Nephron progenitor cell (in vitro differentiated cells): ENCODE results near the gene PREX1.
A peak's percentile ranks its signal among the peaks of the same experiment; 100 is the strongest.

Source experiments
- DNase-seq: peaks from one replicate; pipeline ENCODE4 v3.0.0; 2021
- H3K27ac Mint-ChIP-seq: 2 replicates; pipeline ENCODE4 v1.8.0; 2021; ENCODE audit warnings: mild to moderate bottlenecking, moderate library complexity, mixed read lengths
- H3K27me3 Mint-ChIP-seq: 2 replicates; pipeline ENCODE4 v1.8.0; 2021; ENCODE audit warnings: mild to moderate bottlenecking, low read depth, mixed read lengths; ENCODE audit not compliant: poor library complexity
- H3K36me3 Mint-ChIP-seq: 2 replicates; pipeline ENCODE4 v1.8.0; 2021; ENCODE audit warnings: low read depth, mixed read lengths
- H3K4me1 Mint-ChIP-seq: 2 replicates; pipeline ENCODE4 v1.8.0; 2021; ENCODE audit warnings: mixed read lengths
- H3K4me3 Mint-ChIP-seq: 2 replicates; pipeline ENCODE4 v1.8.0; 2021; ENCODE audit warnings: mild to moderate bottlenecking, moderate library complexity, mixed read lengths
- H3K9me3 Mint-ChIP-seq: 2 replicates; pipeline ENCODE4 v1.8.0; 2021; ENCODE audit warnings: mild to moderate bottlenecking, moderate library complexity, mixed read lengths
- TF ChIP-seq, protein P1 (sequence below): fragments of 200-600 bp; sonication (generic); IDR thresholded peaks from 2 replicates; pipeline ENCODE4 v1.5.0; 2021; ENCODE audit warnings: antibody characterized with exemption

PREX1 gene

DNA sequence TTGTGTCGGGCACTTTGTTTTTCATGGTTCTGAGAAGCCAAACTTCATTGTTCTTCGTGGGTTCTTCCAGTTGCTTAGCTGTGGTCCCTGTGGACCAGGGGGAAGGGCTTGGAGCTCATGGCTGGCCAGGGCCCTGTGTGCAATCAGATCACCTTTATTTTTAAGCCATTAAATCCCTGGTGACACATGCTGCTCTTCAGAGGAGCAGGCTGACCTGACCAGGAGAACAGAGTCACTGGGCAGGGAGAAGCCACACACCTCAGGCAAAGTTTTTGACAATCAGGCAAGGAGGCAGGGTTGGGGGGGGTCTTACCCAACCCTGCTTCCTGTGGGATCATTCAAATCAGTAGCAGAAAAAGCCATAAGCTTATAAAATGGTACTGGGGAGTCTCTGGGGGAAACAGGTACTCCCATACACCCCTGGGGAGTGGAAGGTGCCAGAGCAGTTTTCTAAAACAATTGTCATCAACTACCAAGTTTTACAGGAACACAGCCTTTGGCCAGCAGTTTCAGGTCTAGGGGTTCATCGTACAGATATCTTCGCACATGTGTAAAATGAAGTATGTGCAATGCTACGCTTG lies 37.0 kb upstream of the PREX1 start:
- Mint-ChIP-seq H3K27ac (peak overlapping the region; percentile 83), H3K4me3 (no peak overlapping the region), H3K27me3 (peaks cover 17% of the 10 kb centered on the region), H3K4me1 (peaks cover 10% of the 10 kb centered on the region), H3K9me3 (no peaks in the 10 kb centered on the region), H3K36me3 (no peaks in the 10 kb centered on the region)
- no peak for DNase-seq
- TF ChIP-seq, protein P1, sequence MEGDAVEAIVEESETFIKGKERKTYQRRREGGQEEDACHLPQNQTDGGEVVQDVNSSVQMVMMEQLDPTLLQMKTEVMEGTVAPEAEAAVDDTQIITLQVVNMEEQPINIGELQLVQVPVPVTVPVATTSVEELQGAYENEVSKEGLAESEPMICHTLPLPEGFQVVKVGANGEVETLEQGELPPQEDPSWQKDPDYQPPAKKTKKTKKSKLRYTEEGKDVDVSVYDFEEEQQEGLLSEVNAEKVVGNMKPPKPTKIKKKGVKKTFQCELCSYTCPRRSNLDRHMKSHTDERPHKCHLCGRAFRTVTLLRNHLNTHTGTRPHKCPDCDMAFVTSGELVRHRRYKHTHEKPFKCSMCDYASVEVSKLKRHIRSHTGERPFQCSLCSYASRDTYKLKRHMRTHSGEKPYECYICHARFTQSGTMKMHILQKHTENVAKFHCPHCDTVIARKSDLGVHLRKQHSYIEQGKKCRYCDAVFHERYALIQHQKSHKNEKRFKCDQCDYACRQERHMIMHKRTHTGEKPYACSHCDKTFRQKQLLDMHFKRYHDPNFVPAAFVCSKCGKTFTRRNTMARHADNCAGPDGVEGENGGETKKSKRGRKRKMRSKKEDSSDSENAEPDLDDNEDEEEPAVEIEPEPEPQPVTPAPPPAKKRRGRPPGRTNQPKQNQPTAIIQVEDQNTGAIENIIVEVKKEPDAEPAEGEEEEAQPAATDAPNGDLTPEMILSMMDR, result no peak

DNA sequence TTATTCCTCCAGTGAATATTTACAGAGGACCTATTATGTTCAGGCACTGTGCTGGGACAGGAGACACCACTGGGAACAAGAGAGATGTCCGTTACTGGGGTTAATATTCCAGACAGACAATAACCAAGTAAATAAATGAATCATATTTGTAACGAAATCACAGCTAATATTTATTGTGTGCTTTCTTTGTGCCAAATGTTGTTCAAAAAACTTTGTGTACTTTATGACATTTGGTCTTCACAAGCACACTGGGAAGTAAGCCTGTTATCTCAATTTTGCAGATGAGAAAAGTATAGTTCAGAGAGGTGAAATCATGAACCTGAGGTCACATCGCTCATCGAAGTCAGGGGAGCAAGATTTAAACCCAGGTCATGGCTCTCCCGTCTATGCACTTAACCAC lies 36.5 kb upstream of the PREX1 start:
- TF ChIP-seq, protein P1, result no peak
- Mint-ChIP-seq H3K27me3 (peaks cover 17% of the 10 kb centered on the region), H3K36me3 (no peaks in the 10 kb centered on the region)

DNA sequence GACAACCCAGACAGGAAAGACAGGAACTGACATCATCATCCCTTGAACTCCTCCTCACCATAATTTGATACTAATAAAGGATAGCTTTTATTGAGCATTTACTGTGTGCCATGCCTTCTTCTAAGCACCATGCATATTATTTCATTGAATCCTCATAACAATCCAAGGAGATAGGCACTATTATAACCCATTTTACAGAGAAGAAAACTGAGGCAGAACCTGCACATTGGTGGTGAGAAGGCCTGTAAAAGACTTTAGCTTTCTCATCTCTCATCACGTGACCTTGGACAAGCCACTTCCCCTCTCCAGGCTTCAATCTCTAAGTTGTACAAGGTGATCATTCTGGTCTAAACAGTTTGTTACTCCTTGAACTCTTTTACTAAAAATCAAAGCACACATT lies 34.5 kb upstream of the PREX1 start:
- peaks cover 19% of the 10 kb centered on the region for H3K4me1 Mint-ChIP-seq
- no peak overlapping the region for H3K4me3 Mint-ChIP-seq
- no peaks in the 10 kb centered on the region for H3K36me3 Mint-ChIP-seq
- H3K27me3 Mint-ChIP-seq, result peaks cover 11% of the 10 kb centered on the region
- DNase-seq, result no peak
- no peak overlapping the region for H3K27ac Mint-ChIP-seq
- TF ChIP-seq, protein P1, result no peak
- no peaks in the 10 kb centered on the region for H3K9me3 Mint-ChIP-seq

More for the DNA sequence above, 36.5 kb upstream of the PREX1 start:
- Mint-ChIP-seq H3K4me3 (no peak overlapping the region), H3K4me1 (peaks cover 10% of the 10 kb centered on the region), H3K27ac (no peak overlapping the region), H3K9me3 (no peaks in the 10 kb centered on the region)
- no peak for DNase-seq

GRCh38 chr20:48861444-48861843 lies 33.6 kb upstream of the PREX1 start:
- TF ChIP-seq, protein P1, result no peak
- Mint-ChIP-seq H3K4me1 (peaks cover 19% of the 10 kb centered on the region), H3K27ac (no peak overlapping the region), H3K4me3 (no peak overlapping the region), H3K27me3 (peaks cover 3% of the 10 kb centered on the region), H3K9me3 (no peaks in the 10 kb centered on the region), H3K36me3 (no peaks in the 10 kb centered on the region)
- no peak for DNase-seq

DNA sequence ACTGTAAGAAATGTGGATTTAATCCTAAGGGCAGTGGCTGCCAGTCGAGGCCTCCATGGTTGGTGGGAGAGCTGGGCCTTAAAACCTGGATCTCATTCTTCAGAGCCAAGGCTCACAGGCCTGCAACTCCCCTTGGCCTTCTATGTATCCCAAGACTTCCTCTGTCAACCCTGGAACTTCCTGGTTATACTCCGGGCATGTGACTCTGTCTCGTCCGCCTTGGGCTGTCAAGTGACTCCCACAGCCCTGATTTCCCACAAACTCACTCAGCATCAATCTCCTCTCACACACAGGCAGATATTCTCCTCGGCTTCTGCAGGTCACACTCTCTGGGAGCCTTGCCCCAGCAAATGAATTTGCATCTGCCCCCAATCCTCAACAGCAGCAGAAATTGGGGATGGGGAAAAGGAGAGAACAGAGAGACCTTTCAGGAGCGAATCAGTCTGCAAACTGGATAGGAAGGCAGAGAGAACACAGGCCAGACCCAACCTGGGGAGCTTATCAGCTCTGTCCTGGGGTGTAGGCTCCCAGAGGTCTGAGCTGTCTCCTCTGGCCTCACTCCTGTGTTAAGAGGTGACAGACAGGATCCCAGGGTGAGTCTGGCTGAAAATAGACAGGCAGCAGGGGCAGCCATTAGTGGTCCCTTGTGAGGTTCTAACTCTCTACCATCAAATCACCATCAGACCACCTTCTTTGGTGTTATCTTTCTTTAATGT lies 30.4 kb upstream of the PREX1 start:
- H3K4me1 Mint-ChIP-seq, result peaks cover 34% of the 10 kb centered on the region
- peak overlapping the region; percentile 77 for H3K27ac Mint-ChIP-seq
- H3K9me3 Mint-ChIP-seq, result no peaks in the 10 kb centered on the region
- H3K27me3 Mint-ChIP-seq, result peaks cover 2% of the 10 kb centered on the region
- no peak overlapping the region for H3K4me3 Mint-ChIP-seq
- TF ChIP-seq, protein P1, result no peak
- no peak for DNase-seq
- H3K36me3 Mint-ChIP-seq, result no peaks in the 10 kb centered on the region

DNA sequence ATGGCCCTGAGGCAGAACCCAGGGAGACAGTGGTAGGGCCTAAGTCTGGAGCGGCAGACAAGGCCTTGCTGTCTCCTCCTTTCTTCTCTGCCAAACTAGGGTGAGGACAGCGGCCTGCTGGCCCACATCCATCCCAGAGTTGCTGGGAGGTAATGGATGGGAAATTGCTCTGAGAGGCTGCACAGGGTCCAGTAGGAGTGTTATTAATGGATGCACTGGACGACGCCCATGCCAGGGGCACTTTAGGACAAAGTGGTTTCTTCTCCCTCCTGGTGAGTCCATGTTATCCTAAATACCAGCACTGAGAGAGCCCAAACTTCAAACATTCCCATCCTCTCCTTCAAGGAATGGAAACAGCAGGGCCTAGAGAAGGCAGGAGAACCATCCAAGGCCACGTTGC lies 28.3 kb upstream of the PREX1 start:
- H3K4me1 Mint-ChIP-seq, result peaks cover 35% of the 10 kb centered on the region
- TF ChIP-seq, protein P1, result no peak
- no peak overlapping the region for H3K4me3 Mint-ChIP-seq
- no peak for DNase-seq
- H3K36me3 Mint-ChIP-seq, result no peaks in the 10 kb centered on the region
- H3K27ac Mint-ChIP-seq, result no peak overlapping the region
- peaks cover 2% of the 10 kb centered on the region for H3K27me3 Mint-ChIP-seq
- H3K9me3 Mint-ChIP-seq, result no peaks in the 10 kb centered on the region
